ENCODE data around the gene PPP1R7.

The PPP1R7 gene

GRCh38 chr2:241120440-241120839 is 29.8 kb upstream of the PPP1R7 start:
- H3K27ac ChIP-seq (ENCODE audit: insufficient read depth, low read length, poor library complexity, severe bottlenecking): no peak overlapping the region
- no peaks in the 10 kb centered on the region for H3K27me3 ChIP-seq (replicated peaks; ENCODE audit: control insufficient read depth, insufficient read depth, low read length, poor library complexity, severe bottlenecking)
- H3K4me1 ChIP-seq (ENCODE audit: control insufficient read depth, insufficient read depth, low read length, poor library complexity, severe bottlenecking): peaks cover 7% of the 10 kb centered on the region
- no peaks in the 10 kb centered on the region for H3K9me3 ChIP-seq (ENCODE audit: control insufficient read depth, low read length)
- DNase-seq: no peak
- H3K36me3 ChIP-seq (ENCODE audit: control insufficient read depth, insufficient read depth, low read length): no peaks in the 10 kb centered on the region
- H3K4me3 ChIP-seq (ENCODE audit: insufficient read depth, low read depth, low read length, poor library complexity, severe bottlenecking): no peak overlapping the region

- Histone ChIP-seq H3K9me3 (ENCODE audit: control insufficient read depth, low read length) (no peaks in the 10 kb centered on the region), H3K36me3 (ENCODE audit: control insufficient read depth, insufficient read depth, low read length) (no peaks in the 10 kb centered on the region), H3K27ac (ENCODE audit: insufficient read depth, low read length, poor library complexity, severe bottlenecking) (no peak overlapping the region), H3K4me1 (ENCODE audit: control insufficient read depth, insufficient read depth, low read length, poor library complexity, severe bottlenecking) (peaks cover 7% of the 10 kb centered on the region), H3K4me3 (ENCODE audit: insufficient read depth, low read depth, low read length, poor library complexity, severe bottlenecking) (no peak overlapping the region), H3K27me3 (replicated peaks; ENCODE audit: control insufficient read depth, insufficient read depth, low read length, poor library complexity, severe bottlenecking) (no peaks in the 10 kb centered on the region)
- DNase-seq: no peak
Measured at GRCh38 chr2:241121008-241121407, 29.3 kb upstream of the PPP1R7 start.

GRCh38 chr2:241122376-241123002 is 27.8 kb upstream of the PPP1R7 start:
- no peak for DNase-seq
- Histone ChIP-seq H3K27ac (ENCODE audit: insufficient read depth, low read length, poor library complexity, severe bottlenecking) (no peak overlapping the region), H3K4me1 (ENCODE audit: control insufficient read depth, insufficient read depth, low read length, poor library complexity, severe bottlenecking) (peaks cover 8% of the 10 kb centered on the region), H3K4me3 (ENCODE audit: insufficient read depth, low read depth, low read length, poor library complexity, severe bottlenecking) (no peak overlapping the region), H3K36me3 (ENCODE audit: control insufficient read depth, insufficient read depth, low read length) (no peaks in the 10 kb centered on the region), H3K9me3 (ENCODE audit: control insufficient read depth, low read length) (no peaks in the 10 kb centered on the region), H3K27me3 (replicated peaks; ENCODE audit: control insufficient read depth, insufficient read depth, low read length, poor library complexity, severe bottlenecking) (no peaks in the 10 kb centered on the region)

- Histone ChIP-seq H3K9me3 (ENCODE audit: control insufficient read depth, low read length) (no peaks in the 10 kb centered on the region), H3K4me3 (ENCODE audit: insufficient read depth, low read depth, low read length, poor library complexity, severe bottlenecking) (no peak overlapping the region), H3K36me3 (ENCODE audit: control insufficient read depth, insufficient read depth, low read length) (no peaks in the 10 kb centered on the region), H3K27me3 (replicated peaks; ENCODE audit: control insufficient read depth, insufficient read depth, low read length, poor library complexity, severe bottlenecking) (no peaks in the 10 kb centered on the region), H3K27ac (ENCODE audit: insufficient read depth, low read length, poor library complexity, severe bottlenecking) (peak overlapping the region; percentile 39), H3K4me1 (ENCODE audit: control insufficient read depth, insufficient read depth, low read length, poor library complexity, severe bottlenecking) (peaks cover 18% of the 10 kb centered on the region)
- DNase-seq: peak in 2 of 3 donors; percentile 30 to 39
Measured at GRCh38 chr2:241123816-241124536, 26.3 kb upstream of the PPP1R7 start.

- H3K4me1 ChIP-seq (ENCODE audit: control insufficient read depth, insufficient read depth, low read length, poor library complexity, severe bottlenecking): peaks cover 18% of the 10 kb centered on the region
- H3K36me3 ChIP-seq (ENCODE audit: control insufficient read depth, insufficient read depth, low read length): no peaks in the 10 kb centered on the region
- no peak overlapping the region for H3K4me3 ChIP-seq (ENCODE audit: insufficient read depth, low read depth, low read length, poor library complexity, severe bottlenecking)
- no peak for DNase-seq
- no peaks in the 10 kb centered on the region for H3K9me3 ChIP-seq (ENCODE audit: control insufficient read depth, low read length)
- H3K27me3 ChIP-seq (replicated peaks; ENCODE audit: control insufficient read depth, insufficient read depth, low read length, poor library complexity, severe bottlenecking): no peaks in the 10 kb centered on the region
- no peak overlapping the region for H3K27ac ChIP-seq (ENCODE audit: insufficient read depth, low read length, poor library complexity, severe bottlenecking)
Measured at GRCh38 chr2:241125626-241126025, 24.6 kb upstream of the PPP1R7 start.

GRCh38 chr2:241126201-241126611 is 24.1 kb upstream of the PPP1R7 start:
- Histone ChIP-seq H3K4me3 (ENCODE audit: insufficient read depth, low read depth, low read length, poor library complexity, severe bottlenecking) (no peak overlapping the region), H3K9me3 (ENCODE audit: control insufficient read depth, low read length) (no peaks in the 10 kb centered on the region), H3K27me3 (replicated peaks; ENCODE audit: control insufficient read depth, insufficient read depth, low read length, poor library complexity, severe bottlenecking) (no peaks in the 10 kb centered on the region), H3K36me3 (ENCODE audit: control insufficient read depth, insufficient read depth, low read length) (no peaks in the 10 kb centered on the region), H3K27ac (ENCODE audit: insufficient read depth, low read length, poor library complexity, severe bottlenecking) (peak overlapping the region; percentile 13), H3K4me1 (ENCODE audit: control insufficient read depth, insufficient read depth, low read length, poor library complexity, severe bottlenecking) (peaks cover 18% of the 10 kb centered on the region)
- no peak for DNase-seq

GRCh38 chr2:241126771-241127202 is 23.5 kb upstream of the PPP1R7 start:
- peaks cover 18% of the 10 kb centered on the region for H3K4me1 ChIP-seq (ENCODE audit: control insufficient read depth, insufficient read depth, low read length, poor library complexity, severe bottlenecking)
- H3K36me3 ChIP-seq (ENCODE audit: control insufficient read depth, insufficient read depth, low read length): no peaks in the 10 kb centered on the region
- H3K9me3 ChIP-seq (ENCODE audit: control insufficient read depth, low read length): no peaks in the 10 kb centered on the region
- DNase-seq: no peak
- no peak overlapping the region for H3K4me3 ChIP-seq (ENCODE audit: insufficient read depth, low read depth, low read length, poor library complexity, severe bottlenecking)
- H3K27me3 ChIP-seq (replicated peaks; ENCODE audit: control insufficient read depth, insufficient read depth, low read length, poor library complexity, severe bottlenecking): no peaks in the 10 kb centered on the region
- peak overlapping the region; percentile 13 for H3K27ac ChIP-seq (ENCODE audit: insufficient read depth, low read length, poor library complexity, severe bottlenecking)

GRCh38 chr2:241128266-241128665 is 22.0 kb upstream of the PPP1R7 start:
- peak overlapping the region; percentile 45 for H3K27ac ChIP-seq (ENCODE audit: insufficient read depth, low read length, poor library complexity, severe bottlenecking)
- no peaks in the 10 kb centered on the region for H3K27me3 ChIP-seq (replicated peaks; ENCODE audit: control insufficient read depth, insufficient read depth, low read length, poor library complexity, severe bottlenecking)
- DNase-seq: no peak
- peaks cover 18% of the 10 kb centered on the region for H3K4me1 ChIP-seq (ENCODE audit: control insufficient read depth, insufficient read depth, low read length, poor library complexity, severe bottlenecking)
- no peaks in the 10 kb centered on the region for H3K36me3 ChIP-seq (ENCODE audit: control insufficient read depth, insufficient read depth, low read length)
- H3K4me3 ChIP-seq (ENCODE audit: insufficient read depth, low read depth, low read length, poor library complexity, severe bottlenecking): no peak overlapping the region
- H3K9me3 ChIP-seq (ENCODE audit: control insufficient read depth, low read length): no peaks in the 10 kb centered on the region

- Histone ChIP-seq H3K4me3 (ENCODE audit: insufficient read depth, low read depth, low read length, poor library complexity, severe bottlenecking) (no peak overlapping the region), H3K27me3 (replicated peaks; ENCODE audit: control insufficient read depth, insufficient read depth, low read length, poor library complexity, severe bottlenecking) (no peaks in the 10 kb centered on the region), H3K27ac (ENCODE audit: insufficient read depth, low read length, poor library complexity, severe bottlenecking) (no peak overlapping the region), H3K4me1 (ENCODE audit: control insufficient read depth, insufficient read depth, low read length, poor library complexity, severe bottlenecking) (peaks cover 12% of the 10 kb centered on the region), H3K36me3 (ENCODE audit: control insufficient read depth, insufficient read depth, low read length) (no peaks in the 10 kb centered on the region), H3K9me3 (ENCODE audit: control insufficient read depth, low read length) (no peaks in the 10 kb centered on the region)
- DNase-seq: no peak
Measured at GRCh38 chr2:241129086-241129871, 21.0 kb upstream of the PPP1R7 start.

- H3K27ac ChIP-seq (ENCODE audit: insufficient read depth, low read length, poor library complexity, severe bottlenecking): no peak overlapping the region
- H3K27me3 ChIP-seq (replicated peaks; ENCODE audit: control insufficient read depth, insufficient read depth, low read length, poor library complexity, severe bottlenecking): no peaks in the 10 kb centered on the region
- no peak overlapping the region for H3K4me3 ChIP-seq (ENCODE audit: insufficient read depth, low read depth, low read length, poor library complexity, severe bottlenecking)
- peaks cover 12% of the 10 kb centered on the region for H3K4me1 ChIP-seq (ENCODE audit: control insufficient read depth, insufficient read depth, low read length, poor library complexity, severe bottlenecking)
- H3K36me3 ChIP-seq (ENCODE audit: control insufficient read depth, insufficient read depth, low read length): no peaks in the 10 kb centered on the region
- no peak for DNase-seq
- no peaks in the 10 kb centered on the region for H3K9me3 ChIP-seq (ENCODE audit: control insufficient read depth, low read length)
Measured at GRCh38 chr2:241130316-241130715, 20.0 kb upstream of the PPP1R7 start.

Measured in effector memory CD4-positive, alpha-beta T cell (primary cell).